Stimulated activated naive CD4-positive, alpha-beta T cell (primary cell): ENCODE results near the gene ACOX1.

Experiments
- DNase-seq, 6 experiments: peaks; one replicate each; lab custom pipeline; 2025; lab: John Stamatoyannopoulos, UW

The ACOX1 gene

GRCh38 chr17:75909051-75909811 lies 69.7 kb downstream of the ACOX1 start:
- no peak for DNase-seq

- no peak for DNase-seq
Measured at GRCh38 chr17:75908201-75908600, 70.8 kb downstream of the ACOX1 start.

DNA sequence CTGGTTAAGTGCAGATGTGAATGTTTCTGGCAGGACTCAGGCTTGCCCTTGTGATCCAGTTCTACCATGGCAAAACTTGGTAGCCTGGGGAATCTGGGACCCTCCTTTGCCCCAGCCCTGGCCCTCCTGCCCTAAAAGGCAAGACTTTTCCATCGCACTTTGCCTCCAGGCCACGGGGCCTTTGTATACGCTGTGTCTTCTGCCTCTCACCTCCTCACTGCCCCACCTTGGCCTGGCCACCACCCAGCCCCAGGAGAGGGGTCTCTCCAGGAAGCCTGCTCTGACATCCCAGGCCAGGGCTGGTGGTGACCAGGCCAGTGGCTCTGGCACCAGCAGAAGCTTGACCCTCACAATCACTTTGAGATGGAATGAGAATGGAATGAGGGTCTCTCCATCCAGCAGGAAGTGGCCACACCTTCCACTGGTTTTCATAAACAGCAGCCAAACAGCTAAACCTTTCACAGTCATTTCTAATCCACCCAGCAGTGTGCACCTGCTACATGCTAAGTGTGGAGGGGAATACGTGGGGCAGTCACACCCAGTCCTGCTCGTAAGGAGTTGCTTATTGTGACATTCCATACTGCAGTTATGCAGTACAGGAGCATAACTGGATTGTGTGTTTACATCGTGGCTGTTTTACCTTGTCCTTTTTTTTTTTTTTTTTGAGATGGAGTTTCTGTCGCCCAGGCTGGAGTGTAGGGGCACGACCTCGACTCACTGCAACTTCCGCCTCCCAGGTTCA lies 72.7 kb downstream of the ACOX1 start:
- DNase-seq = no peak

- DNase-seq = peak; percentile 85 to 98 (median 88)
Measured at GRCh38 chr17:75904749-75905521, 74.0 kb downstream of the ACOX1 start, which contains the start of gene MRPL38. TSS of gene MRPL38 (minus strand) at chr17:75904884. CDS start at chr17:75904875, 9 bp downstream.

GRCh38 chr17:75902406-75902805 lies 76.6 kb downstream of the ACOX1 start:
- DNase-seq = no peak

DNA sequence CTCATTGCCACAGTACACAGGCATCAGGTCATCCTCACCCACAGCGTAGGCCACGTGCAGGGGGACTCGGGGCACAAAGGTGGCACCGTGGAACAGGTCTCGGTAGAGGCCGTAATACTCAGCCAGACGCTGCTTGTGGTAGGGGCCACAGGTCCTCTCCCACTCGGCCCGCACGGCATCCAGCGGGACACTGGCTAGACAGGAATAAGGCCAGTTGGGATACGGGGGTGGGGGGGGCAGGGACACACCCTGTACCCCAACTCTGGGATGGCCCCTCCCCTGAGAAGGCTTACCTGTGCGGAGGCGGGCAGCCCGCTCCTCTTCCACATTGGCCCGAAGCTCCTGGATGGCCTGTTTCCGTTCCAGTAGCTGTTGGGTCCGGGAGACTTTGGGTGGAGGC lies 77.2 kb downstream of the ACOX1 start:
- DNase-seq = no peak

DNA sequence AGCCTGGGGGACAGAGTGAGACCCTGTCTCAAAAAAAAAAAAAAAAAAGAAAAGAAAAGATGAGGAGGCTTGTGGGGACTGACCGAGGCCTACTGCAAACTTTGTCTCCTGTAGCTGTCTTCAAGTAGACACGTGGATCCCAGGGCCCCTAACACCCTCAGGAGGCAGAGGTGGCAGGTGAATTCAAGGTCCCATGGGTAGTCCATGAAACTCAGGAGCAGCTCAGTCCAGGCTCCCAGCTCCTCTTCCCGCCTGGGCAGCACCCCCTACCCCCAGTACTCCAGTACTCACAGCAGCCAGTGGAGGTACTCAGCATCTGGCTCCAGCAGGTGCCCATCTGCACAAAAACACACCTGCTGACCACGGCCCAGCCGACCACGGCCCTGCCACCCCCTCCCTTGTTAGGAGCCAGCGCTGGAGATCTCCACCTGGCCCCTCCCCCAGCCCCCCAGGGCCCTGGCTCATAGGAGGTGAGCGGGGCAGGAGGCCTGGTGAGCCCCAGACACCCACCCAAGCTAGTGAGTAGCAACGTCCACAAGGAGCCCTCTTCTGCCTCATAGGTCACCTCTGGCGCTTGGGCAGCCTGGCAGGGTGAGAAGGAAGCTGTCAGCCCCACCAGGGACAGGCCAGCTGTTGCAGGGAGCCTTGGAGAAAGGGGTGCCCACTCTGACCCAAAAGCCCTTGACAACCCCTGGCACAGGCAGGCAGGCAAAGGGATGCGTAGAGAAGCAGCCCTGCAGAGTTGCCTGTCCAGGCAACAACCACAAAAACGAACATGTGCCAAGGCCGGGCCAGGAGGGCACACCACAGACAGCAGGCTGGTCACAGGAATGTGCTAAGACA lies 78.1 kb downstream of the ACOX1 start:
- no peak for DNase-seq

GRCh38 chr17:75899767-75900468 lies 79.0 kb downstream of the ACOX1 start:
- DNase-seq = no peak

DNA sequence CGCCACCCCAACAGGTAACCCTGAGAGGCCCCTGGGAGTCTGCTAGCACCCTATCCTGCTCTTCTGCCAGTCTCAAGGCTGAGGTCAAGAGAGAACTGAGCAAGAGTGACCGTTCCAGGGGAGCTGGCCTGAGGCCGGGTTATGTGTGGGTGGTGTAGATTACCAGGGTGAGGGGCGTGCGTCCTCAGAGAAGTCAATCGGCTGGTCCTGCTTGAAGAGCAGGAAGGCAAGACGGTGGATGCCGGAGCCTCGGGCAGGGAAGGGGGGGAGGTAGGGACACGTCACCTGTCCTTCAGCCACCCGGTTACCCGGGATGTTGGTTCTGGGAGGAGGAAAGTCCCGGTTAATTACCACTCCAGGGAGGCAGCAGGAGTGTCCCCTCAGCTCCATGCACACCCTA lies 79.6 kb downstream of the ACOX1 start:
- DNase-seq = no peak

- DNase-seq = no peak
Measured at GRCh38 chr17:75898791-75899190, 80.2 kb downstream of the ACOX1 start.

GRCh38 chr17:75898065-75898464 lies 80.9 kb downstream of the ACOX1 start:
- DNase-seq = no peak

GRCh38 chr17:75897160-75898019 lies 81.6 kb downstream of the ACOX1 start:
- peak in 1 of 6 experiments; percentile 32 for DNase-seq

DNA sequence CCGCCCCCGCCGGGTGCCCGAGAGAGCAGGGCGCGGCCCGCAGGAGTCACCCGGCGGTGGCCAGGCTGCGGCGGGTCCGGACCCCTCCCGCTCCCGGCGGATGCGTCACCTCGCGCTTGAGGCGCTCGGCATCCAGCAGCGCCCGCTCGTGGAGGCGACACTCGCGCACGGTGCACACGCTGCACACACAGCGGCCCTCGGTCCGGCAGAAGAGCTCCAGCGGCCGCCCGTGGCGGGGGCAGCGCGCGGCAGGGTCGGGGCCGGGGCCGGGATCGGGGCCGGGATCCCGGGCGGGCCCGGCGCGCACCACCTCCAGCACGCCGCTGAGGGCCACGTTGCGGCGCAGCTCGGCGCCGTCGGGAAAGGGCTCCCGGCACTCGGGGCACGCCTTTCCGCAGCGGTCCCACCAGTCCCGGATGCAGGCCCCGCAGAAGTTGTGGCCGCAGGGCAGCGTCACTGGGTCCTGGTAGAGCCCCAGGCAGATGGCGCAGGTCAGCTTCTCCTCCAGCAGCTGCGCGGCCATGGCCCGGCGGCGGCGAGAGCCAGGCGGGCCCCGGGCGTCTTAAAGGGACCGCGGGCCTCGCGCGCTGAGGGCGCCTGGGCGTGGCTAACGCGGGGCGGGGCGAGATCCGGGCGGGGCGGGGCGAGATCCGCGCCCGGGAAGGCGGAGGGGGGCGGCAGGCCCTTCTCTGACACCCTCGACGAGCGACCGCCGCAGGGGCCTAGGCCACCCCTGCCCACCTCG lies 82.4 kb downstream of the ACOX1 start, which contains the start of gene TRIM65:
TSS of gene TRIM65 (minus strand) at position 537 of the 745 bp plus-strand sequence. CDS start at position 523, 14 bp downstream.
- DNase-seq = peak; percentile 55 to 86 (median 69)

DNA sequence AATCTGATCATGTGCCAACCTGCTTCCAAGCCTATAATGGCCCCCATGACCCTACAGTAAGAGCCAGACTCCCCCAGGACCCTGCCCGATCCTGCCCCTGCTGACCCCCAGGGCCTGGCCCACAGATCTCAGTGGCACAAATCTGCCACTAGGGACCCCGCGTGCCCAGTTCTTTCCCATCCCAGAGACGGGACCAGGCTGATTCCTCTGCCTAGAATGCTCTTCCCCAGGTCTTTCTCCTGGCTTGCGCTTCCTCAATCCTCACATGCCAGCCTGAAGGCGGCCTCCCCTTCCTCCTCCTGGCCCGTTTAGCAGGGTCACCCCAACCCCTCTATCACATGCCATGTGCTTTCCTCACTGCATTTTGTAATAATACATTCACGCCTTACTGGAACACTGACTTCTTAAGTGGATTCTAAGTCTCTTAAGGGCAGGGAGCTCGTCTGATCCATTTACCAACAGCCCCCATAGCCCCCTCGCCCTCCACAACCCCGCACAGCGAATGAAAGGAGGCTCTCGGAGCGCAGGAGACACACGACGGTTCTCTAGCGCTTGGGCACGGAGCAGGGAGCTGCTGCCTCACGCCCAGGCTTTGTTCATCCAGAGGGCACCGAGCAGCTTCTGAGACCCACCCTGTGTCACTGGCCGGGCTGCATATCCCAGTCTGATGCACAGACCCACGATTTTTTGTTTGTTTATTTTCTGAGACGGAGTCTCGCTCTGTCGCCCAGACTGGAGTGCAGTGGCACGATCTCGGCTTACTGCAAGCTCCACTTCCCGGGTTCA lies 83.4 kb downstream of the ACOX1 start:
- DNase-seq = no peak

DNA sequence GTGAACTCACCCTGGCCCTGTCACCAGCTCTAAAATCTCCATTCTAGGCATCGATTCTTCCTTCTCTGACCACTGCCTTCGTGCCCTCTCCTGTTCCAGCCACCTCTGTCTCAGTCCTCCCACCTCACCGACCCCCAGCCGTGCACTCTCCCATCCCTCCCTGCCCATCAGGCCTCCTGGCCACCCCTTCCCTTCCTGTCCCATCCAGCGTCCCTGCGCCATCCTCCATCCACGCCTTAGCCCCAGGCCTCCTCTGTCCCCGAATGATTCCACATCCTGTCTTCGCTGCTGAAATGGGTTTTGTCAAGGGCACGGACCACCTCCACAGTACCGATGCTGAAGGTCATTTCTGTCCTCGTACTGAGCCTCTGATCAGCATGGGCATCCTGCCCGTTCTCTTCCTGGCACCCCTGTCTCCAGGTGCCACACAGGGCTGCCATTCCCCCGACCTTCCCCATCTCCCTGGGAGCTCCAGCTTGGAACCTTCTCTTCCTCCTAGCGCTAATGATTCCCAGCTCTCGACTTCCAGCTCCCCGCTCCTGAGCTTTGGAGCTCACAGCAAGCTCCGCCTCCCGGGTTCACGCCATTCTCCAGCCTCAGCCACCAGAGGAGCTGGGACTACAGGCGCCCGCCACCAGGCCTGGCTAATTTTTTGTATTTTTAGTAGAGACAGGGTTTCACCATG lies 84.8 kb downstream of the ACOX1 start:
- no peak for DNase-seq

GRCh38 chr17:75893305-75894048 lies 85.5 kb downstream of the ACOX1 start:
- DNase-seq = no peak
